Fibroblast of the conjunctiva (primary cell): Measurements from ENCODE around the gene SPEM3.
"Not testable (repeated sequence)": the region's sequence is repeated elsewhere in the genome, so short reads cannot be mapped to it uniquely, and the experiment has no call there.

ENCODE experiments used
- DNase-seq: peaks from one replicate; pipeline ENCODE4 v3.0.0-alpha.2; 2010; ENCODE audit warnings: low read depth

The SPEM3 gene

GRCh38 chr17:7442142-7442541, 13.5 kb downstream of the SPEM3 start:
- DNase-seq, result no peak

GRCh38 chr17:7443499-7444485, 15.1 kb downstream of the SPEM3 start:
- DNase-seq, result peak; percentile 9

GRCh38 chr17:7444682-7445618, 16.3 kb downstream of the SPEM3 start, which contains the start of gene CHRNB1:
Gene CHRNB1 (plus strand): TSS chr17:7445061. CDS start chr17:7445128, 67 bp downstream.
- DNase-seq, result no peak

GRCh38 chr17:7445619-7445968, 16.9 kb downstream of the SPEM3 start:
- no peak for DNase-seq

GRCh38 chr17:7448461-7448860, 19.8 kb downstream of the SPEM3 start:
- no peak for DNase-seq

GRCh38 chr17:7459961-7460545, 31.4 kb downstream of the SPEM3 start:
- no peak for DNase-seq

- DNase-seq, result no peak
Observed at GRCh38 chr17:7460850-7461660, 32.4 kb downstream of the SPEM3 start.

GRCh38 chr17:7462474-7463371, 34.1 kb downstream of the SPEM3 start:
- no peak for DNase-seq

- DNase-seq, result no peak
Observed at GRCh38 chr17:7463372-7463846, 34.8 kb downstream of the SPEM3 start.

GRCh38 chr17:7464081-7464480, 35.4 kb downstream of the SPEM3 start:
- DNase-seq, result no peak

- DNase-seq, result no peak
Observed at GRCh38 chr17:7465597-7466275, 37.1 kb downstream of the SPEM3 start.

- DNase-seq, result no peak
Observed at GRCh38 chr17:7466318-7466638, 37.6 kb downstream of the SPEM3 start.

GRCh38 chr17:7466639-7467341, 38.1 kb downstream of the SPEM3 start:
- DNase-seq, result peak; percentile 38

GRCh38 chr17:7467498-7467897, 38.8 kb downstream of the SPEM3 start:
- no peak for DNase-seq

GRCh38 chr17:7468290-7468689, 39.6 kb downstream of the SPEM3 start:
- no peak for DNase-seq

GRCh38 chr17:7468804-7469389, 40.2 kb downstream of the SPEM3 start:
- no peak for DNase-seq

GRCh38 chr17:7469843-7470242, 41.2 kb downstream of the SPEM3 start:
- DNase-seq, result not testable (repeated sequence)

GRCh38 chr17:7470457-7470973, 41.9 kb downstream of the SPEM3 start:
- not testable (repeated sequence) for DNase-seq
